ENCODE results near the gene BRD9.
"Not testable (repeated sequence)": the region's sequence is repeated elsewhere in the genome, so short reads cannot be mapped to it uniquely, and the experiment has no call there.

Gene BRD9

DNA sequence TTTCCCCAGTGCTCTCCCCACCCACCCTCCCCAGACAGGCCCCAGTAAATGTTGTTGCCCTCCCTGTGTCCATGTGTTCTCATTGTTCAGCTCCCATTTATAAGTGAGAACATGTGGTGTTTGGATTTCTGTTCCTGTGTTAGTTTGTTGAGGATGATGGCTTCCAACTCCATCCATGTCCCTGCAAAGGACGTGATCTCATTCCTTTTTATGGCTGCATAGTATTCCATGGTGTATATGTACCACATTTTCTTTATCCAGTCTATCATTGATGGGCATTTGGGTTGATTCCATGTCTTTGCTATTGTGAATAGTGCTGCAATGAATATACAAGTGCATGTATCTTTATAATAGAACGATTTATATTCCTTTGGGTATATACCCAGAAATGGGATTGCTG lies 48.1 kb upstream of the BRD9 start:
- POLR2A ChIA-PET, result interaction anchor here (1.0 kb wide), 1 partner anchor 71 kb away, joined by 3 read pairs; no protein-coding TSS in a partner anchor

DNA sequence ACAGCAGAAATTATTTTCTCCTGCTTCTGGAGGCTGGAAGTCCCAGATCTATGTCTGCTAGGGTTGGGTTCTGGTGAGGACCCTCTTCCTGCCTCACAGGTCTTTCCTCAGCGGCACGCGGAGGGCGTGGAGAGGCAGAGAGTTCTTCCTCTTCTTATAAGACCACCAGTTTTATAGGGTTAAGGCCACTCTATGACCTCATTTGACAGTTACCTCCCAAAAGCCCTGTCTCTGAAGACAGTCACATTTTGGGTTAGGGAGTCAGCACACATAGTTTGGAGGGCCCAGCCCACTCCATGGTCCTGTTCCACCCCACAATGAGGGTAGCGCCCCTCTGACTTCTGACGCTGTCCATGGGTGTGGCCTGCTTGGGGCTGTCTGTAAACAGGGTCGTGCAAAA lies 46.8 kb upstream of the BRD9 start:
- POLR2A ChIA-PET, result no interaction called here
- CTCF ChIA-PET, result interaction anchor here (0.5 to 1.2 kb wide), 5 partner anchors 12 to 194 kb away, joined by 3 to 4 read pairs (median 3); no protein-coding TSS in a partner anchor
- TF ChIP-seq ZIC2 (tag by site-specific recombination; IDR thresholded peaks at IDR 0.05) (no peak), ZNF558 (tag by site-specific recombination; IDR thresholded peaks at IDR 0.05) (no peak), ZNF426 (tag by site-specific recombination; IDR thresholded peaks at IDR 0.05) (no peak), REPIN1 (tag by site-specific recombination; IDR thresholded peaks at IDR 0.05; ENCODE audit: low read depth) (no peak), ZNF394 (tag by site-specific recombination; IDR thresholded peaks at IDR 0.05; ENCODE audit: borderline replicate concordance) (no peak), ZNF549 (tag by site-specific recombination; IDR thresholded peaks at IDR 0.05) (no peak), ZNF624 (tag by site-specific recombination; IDR thresholded peaks at IDR 0.05) (no peak), ZNF560 (tag by site-specific recombination; IDR thresholded peaks at IDR 0.05; ENCODE audit: borderline replicate concordance) (no peak), ZNF555 (tag by site-specific recombination; conservative IDR thresholded peaks at IDR 0.05) (no peak)
- TF ChIP-seq, protein P1, sequence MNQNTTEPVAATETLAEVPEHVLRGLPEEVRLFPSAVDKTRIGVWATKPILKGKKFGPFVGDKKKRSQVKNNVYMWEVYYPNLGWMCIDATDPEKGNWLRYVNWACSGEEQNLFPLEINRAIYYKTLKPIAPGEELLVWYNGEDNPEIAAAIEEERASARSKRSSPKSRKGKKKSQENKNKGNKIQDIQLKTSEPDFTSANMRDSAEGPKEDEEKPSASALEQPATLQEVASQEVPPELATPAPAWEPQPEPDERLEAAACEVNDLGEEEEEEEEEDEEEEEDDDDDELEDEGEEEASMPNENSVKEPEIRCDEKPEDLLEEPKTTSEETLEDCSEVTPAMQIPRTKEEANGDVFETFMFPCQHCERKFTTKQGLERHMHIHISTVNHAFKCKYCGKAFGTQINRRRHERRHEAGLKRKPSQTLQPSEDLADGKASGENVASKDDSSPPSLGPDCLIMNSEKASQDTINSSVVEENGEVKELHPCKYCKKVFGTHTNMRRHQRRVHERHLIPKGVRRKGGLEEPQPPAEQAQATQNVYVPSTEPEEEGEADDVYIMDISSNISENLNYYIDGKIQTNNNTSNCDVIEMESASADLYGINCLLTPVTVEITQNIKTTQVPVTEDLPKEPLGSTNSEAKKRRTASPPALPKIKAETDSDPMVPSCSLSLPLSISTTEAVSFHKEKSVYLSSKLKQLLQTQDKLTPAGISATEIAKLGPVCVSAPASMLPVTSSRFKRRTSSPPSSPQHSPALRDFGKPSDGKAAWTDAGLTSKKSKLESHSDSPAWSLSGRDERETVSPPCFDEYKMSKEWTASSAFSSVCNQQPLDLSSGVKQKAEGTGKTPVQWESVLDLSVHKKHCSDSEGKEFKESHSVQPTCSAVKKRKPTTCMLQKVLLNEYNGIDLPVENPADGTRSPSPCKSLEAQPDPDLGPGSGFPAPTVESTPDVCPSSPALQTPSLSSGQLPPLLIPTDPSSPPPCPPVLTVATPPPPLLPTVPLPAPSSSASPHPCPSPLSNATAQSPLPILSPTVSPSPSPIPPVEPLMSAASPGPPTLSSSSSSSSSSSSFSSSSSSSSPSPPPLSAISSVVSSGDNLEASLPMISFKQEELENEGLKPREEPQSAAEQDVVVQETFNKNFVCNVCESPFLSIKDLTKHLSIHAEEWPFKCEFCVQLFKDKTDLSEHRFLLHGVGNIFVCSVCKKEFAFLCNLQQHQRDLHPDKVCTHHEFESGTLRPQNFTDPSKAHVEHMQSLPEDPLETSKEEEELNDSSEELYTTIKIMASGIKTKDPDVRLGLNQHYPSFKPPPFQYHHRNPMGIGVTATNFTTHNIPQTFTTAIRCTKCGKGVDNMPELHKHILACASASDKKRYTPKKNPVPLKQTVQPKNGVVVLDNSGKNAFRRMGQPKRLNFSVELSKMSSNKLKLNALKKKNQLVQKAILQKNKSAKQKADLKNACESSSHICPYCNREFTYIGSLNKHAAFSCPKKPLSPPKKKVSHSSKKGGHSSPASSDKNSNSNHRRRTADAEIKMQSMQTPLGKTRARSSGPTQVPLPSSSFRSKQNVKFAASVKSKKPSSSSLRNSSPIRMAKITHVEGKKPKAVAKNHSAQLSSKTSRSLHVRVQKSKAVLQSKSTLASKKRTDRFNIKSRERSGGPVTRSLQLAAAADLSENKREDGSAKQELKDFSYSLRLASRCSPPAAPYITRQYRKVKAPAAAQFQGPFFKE (tag by site-specific recombination; IDR thresholded peaks at IDR 0.05; ENCODE audit: borderline replicate concordance), result no peak
- TF ChIP-seq, protein P2, sequence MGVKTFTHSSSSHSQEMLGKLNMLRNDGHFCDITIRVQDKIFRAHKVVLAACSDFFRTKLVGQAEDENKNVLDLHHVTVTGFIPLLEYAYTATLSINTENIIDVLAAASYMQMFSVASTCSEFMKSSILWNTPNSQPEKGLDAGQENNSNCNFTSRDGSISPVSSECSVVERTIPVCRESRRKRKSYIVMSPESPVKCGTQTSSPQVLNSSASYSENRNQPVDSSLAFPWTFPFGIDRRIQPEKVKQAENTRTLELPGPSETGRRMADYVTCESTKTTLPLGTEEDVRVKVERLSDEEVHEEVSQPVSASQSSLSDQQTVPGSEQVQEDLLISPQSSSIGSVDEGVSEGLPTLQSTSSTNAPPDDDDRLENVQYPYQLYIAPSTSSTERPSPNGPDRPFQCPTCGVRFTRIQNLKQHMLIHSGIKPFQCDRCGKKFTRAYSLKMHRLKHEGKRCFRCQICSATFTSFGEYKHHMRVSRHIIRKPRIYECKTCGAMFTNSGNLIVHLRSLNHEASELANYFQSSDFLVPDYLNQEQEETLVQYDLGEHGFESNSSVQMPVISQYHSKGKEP (tag by site-specific recombination; IDR thresholded peaks at IDR 0.05), result no peak
- TF ChIP-seq, protein P3, sequence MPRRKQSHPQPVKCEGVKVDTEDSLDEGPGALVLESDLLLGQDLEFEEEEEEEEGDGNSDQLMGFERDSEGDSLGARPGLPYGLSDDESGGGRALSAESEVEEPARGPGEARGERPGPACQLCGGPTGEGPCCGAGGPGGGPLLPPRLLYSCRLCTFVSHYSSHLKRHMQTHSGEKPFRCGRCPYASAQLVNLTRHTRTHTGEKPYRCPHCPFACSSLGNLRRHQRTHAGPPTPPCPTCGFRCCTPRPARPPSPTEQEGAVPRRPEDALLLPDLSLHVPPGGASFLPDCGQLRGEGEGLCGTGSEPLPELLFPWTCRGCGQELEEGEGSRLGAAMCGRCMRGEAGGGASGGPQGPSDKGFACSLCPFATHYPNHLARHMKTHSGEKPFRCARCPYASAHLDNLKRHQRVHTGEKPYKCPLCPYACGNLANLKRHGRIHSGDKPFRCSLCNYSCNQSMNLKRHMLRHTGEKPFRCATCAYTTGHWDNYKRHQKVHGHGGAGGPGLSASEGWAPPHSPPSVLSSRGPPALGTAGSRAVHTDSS (tag by site-specific recombination; IDR thresholded peaks at IDR 0.05), result no peak

More for the DNA sequence above, 48.1 kb upstream of the BRD9 start:
- not testable (repeated sequence) for H3K4me1 ChIP-seq (ENCODE audit: control insufficient read depth, insufficient read depth, low read length); H3K36me3 ChIP-seq (ENCODE audit: control insufficient read depth in 2 of 2, insufficient read depth in 1 of 2, low read length in 2 of 2); H3K27ac ChIP-seq (ENCODE audit: extremely low read depth, low read depth, low read length); H3K9me3 ChIP-seq (ENCODE audit: control insufficient read depth, insufficient read depth, low read depth, low read length); H3K4me3 ChIP-seq (ENCODE audit: low read depth, low read length)
- TF ChIP-seq ZNF146 (tag by site-specific recombination; IDR thresholded peaks at IDR 0.05), result peak; percentile 93
- CTCF ChIA-PET, result interaction anchor here (1.0 to 1.4 kb wide), 5 partner anchors 10 to 227 kb away, joined by 3 to 4 read pairs (median 3); no protein-coding TSS in a partner anchor

More for the DNA sequence above, 46.8 kb upstream of the BRD9 start:
- H3K4me1 ChIP-seq (ENCODE audit: control insufficient read depth, insufficient read depth, low read length), result peaks cover 3% of the 10 kb centered on the region; the same call in 1 of the 2 replicates
- no peak overlapping the region for H3K27ac ChIP-seq (ENCODE audit: extremely low read depth, low read depth, low read length)
- no peaks in the 10 kb centered on the region for H3K36me3 ChIP-seq (ENCODE audit: control insufficient read depth in 2 of 2, insufficient read depth in 1 of 2, low read length in 2 of 2)
- H3K4me3 ChIP-seq (ENCODE audit: low read depth, low read length), result no peak overlapping the region
- H3K9me3 ChIP-seq (ENCODE audit: control insufficient read depth, insufficient read depth, low read depth, low read length), result no peaks in the 10 kb centered on the region; the same call in 1 of the 2 replicates
